Endodermal cell (in vitro differentiated cells): Measurements from ENCODE around the gene KLHL3. TPM values are rescaled to one million over a fixed set of nuclear protein-coding genes. Genes with fewer than 3 reads are reported as not detected.

Experiments
- DNase-seq: peaks from one replicate; pipeline ENCODE4 v3.0.0-alpha.2; 2017
- H3K27ac ChIP-seq: 2 replicates; pipeline ENCODE4 v1.5.1; 2013; ENCODE audit warnings: mild to moderate bottlenecking, low read depth, low read length, moderate library complexity
- H3K27me3 ChIP-seq: 2 replicates; pipeline ENCODE4 v1.6.1; 2013; ENCODE audit warnings: mild to moderate bottlenecking, low read length, moderate library complexity; ENCODE audit not compliant: insufficient read depth, control insufficient read depth, poor library complexity, severe bottlenecking
- H3K36me3 ChIP-seq: 2 replicates; pipeline ENCODE4 v1.7.0; 2013; ENCODE audit warnings: mild to moderate bottlenecking, low read length, moderate library complexity; ENCODE audit not compliant: control insufficient read depth, insufficient read depth
- H3K4me1 ChIP-seq: one replicate; pipeline ENCODE4 v1.7.0; 2013; ENCODE audit warnings: low read length; ENCODE audit not compliant: control insufficient read depth, insufficient read depth
- H3K4me3 ChIP-seq: 2 replicates; pipeline ENCODE4 v1.5.1; 2013; ENCODE audit warnings: mild to moderate bottlenecking, low read length, moderate library complexity
- H3K9ac ChIP-seq: 2 replicates; pipeline ENCODE4 v1.6.1; 2013; ENCODE audit warnings: mild to moderate bottlenecking, low read length, moderate library complexity; ENCODE audit not compliant: poor library complexity, severe bottlenecking; ENCODE audit errors: extremely low read depth
- H3K9me3 ChIP-seq: 2 replicates; pipeline ENCODE4 v1.6.1; 2013; ENCODE audit warnings: mild to moderate bottlenecking, low read length, moderate library complexity; ENCODE audit not compliant: control insufficient read depth
- H3K27ac Mint-ChIP-seq: 2 replicates; pipeline ENCODE4 v1.8.0; 2020; ENCODE audit warnings: mixed read lengths
- H3K27me3 Mint-ChIP-seq: 2 replicates; pipeline ENCODE4 v1.8.0; 2021; ENCODE audit warnings: mild to moderate bottlenecking, mixed read lengths; ENCODE audit not compliant: insufficient read depth
- H3K36me3 Mint-ChIP-seq: 2 replicates; pipeline ENCODE4 v1.8.0; 2020; ENCODE audit warnings: low read depth, mixed read lengths
- H3K4me1 Mint-ChIP-seq: 2 replicates; pipeline ENCODE4 v1.8.0; 2020; ENCODE audit warnings: mixed read lengths
- H3K4me3 Mint-ChIP-seq: 2 replicates; pipeline ENCODE4 v1.8.0; 2020; ENCODE audit warnings: mild to moderate bottlenecking, moderate library complexity, mixed read lengths
- H3K9me3 Mint-ChIP-seq: 2 replicates; pipeline ENCODE4 v1.8.0; 2020; ENCODE audit warnings: mild to moderate bottlenecking, mixed read lengths
- CTCF ChIP-seq: fragments of 200-600 bp; sonication (generic); conservative IDR thresholded peaks from 2 replicates; pipeline ENCODE4 v1.5.0; 2021; ENCODE audit warnings: antibody characterized with exemption, mild to moderate bottlenecking
- WGBS, 2 experiments: methylation state at CpG; one replicate each; pipeline versions ENCODE4 v1.1.5 to v1.1.7; 2013; ENCODE audit warnings: missing lambda C conversion rate in 2 of 2, mixed read lengths in 1 of 2; ENCODE audit not compliant: insufficient coverage in 1 of 2, insufficient read length in 1 of 2; 5-methylcytosine and 5-hydroxymethylcytosine counted together
- total RNA-seq, 2 donors: library from RNA; stranded (reverse); fragmentation: NEBNext Ultra II Directional in 1 of 2; extraction: Animal tissue kit (Norgen Biotek cat#: 25700) in 1 of 2; gene quantifications; 2 replicates in 1 of 2; 3 replicates in 1 of 2; pipeline ENCODE4 v1.2.1, GENCODE V29; 2021

Gene KLHL3
- total RNA-seq, 2 donors from 2014 or later = 17.5 to 19.4 TPM

- H3K4me1 ChIP-seq = no peaks in the 10 kb centered on the region
- H3K36me3 ChIP-seq = no peaks in the 10 kb centered on the region
- no peak overlapping the region for H3K9ac ChIP-seq
- H3K27me3 ChIP-seq = peaks cover 13% of the 10 kb centered on the region
- TF ChIP-seq CTCF = peak; percentile 57
- no peaks in the 10 kb centered on the region for H3K9me3 ChIP-seq
- DNase-seq = peak; percentile 47
- Mint-ChIP-seq H3K9me3 (no peaks in the 10 kb centered on the region), H3K4me1 (peaks cover 6% of the 10 kb centered on the region), H3K4me3 (no peak overlapping the region), H3K36me3 (no peaks in the 10 kb centered on the region), H3K27me3 (peaks cover 4% of the 10 kb centered on the region), H3K27ac (no peak overlapping the region)
- H3K4me3 ChIP-seq = no peak overlapping the region
- WGBS, 2 experiments = 55 to 72% methylated on average over 3 to 4 of the region's 4 CpGs
- no peak overlapping the region for H3K27ac ChIP-seq
These were observed 130.5 kb downstream of the KLHL3 start for GRCh38 chr5:137605411-137605810.

DNA sequence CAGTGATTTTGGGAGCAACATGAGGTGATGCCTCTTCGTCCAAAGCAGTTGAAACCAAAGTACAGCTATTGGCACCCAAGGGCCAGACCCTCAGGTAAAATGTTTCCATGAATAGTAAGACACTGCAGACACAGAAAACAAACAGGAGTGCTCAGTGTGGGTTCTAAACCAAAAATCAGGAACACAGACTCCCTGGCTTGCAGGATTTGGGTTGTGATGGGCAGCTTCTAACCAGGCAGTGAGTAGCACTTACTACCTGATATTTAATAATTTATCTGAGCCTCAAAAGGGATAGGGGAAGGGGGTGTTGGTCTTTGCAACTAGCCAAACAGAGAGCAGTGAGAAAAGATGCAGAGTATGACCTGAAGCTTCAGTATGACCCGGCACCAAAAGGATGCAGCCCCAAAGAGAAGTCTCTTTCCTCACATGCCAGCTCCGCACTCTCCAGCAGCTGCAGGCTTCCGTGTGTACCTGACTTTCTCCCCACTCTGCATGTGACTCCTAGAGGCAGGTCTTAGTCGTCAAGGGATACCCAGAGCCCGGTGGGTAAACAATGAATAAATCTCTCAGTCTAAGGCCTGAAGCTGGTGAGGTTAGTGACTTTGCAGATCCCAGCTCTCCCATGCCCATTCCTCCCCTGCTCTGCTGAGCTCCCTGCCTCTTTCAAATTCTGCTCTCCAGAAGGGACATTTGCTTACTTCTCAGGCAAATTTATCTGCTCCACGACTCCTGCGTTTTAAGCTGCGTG, 131.4 kb downstream of the KLHL3 start:
- peaks cover 13% of the 10 kb centered on the region for H3K27me3 ChIP-seq
- H3K4me3 Mint-ChIP-seq = no peak overlapping the region
- WGBS, 2 experiments = 57 to 92% methylated on average over 3 to 9 of the region's 9 CpGs

DNA sequence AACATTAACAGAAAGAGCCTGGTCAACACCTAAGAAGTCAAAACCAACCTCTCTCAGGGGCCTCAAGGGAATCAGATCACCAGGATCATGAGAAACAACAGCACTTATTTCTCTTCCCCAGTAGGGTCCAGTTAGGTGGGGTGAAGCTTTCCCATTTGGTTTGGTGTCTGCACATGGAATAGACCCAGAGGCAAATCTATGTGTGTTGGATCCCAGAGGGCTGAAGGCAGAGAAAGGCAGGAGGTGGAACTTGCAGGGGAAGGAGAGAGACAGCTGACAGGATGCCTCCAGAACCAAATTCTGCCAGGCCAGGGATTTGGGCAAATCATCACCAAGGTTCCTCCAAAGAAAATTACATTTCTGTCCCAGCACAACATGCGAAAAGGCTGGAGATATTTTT, 132.0 kb downstream of the KLHL3 start:
- Histone ChIP-seq H3K27me3 (peaks cover 13% of the 10 kb centered on the region), H3K4me3 (no peak overlapping the region), H3K4me1 (no peaks in the 10 kb centered on the region), H3K9ac (no peak overlapping the region), H3K36me3 (no peaks in the 10 kb centered on the region), H3K9me3 (no peaks in the 10 kb centered on the region), H3K27ac (no peak overlapping the region)
- no peak for TF ChIP-seq CTCF
- Mint-ChIP-seq H3K27me3 (peaks cover 8% of the 10 kb centered on the region), H3K4me1 (peaks cover 6% of the 10 kb centered on the region), H3K9me3 (no peaks in the 10 kb centered on the region), H3K4me3 (no peak overlapping the region), H3K27ac (no peak overlapping the region), H3K36me3 (no peaks in the 10 kb centered on the region)
- 79% methylated on average over 1 of the region's 1 CpG; no CpG with 5 or more reads in 1 of the 2 experiments for WGBS, 2 experiments
- DNase-seq = peak; percentile 31

More for the DNA sequence above, 131.4 kb downstream of the KLHL3 start:
- Histone ChIP-seq H3K4me1 (no peaks in the 10 kb centered on the region), H3K4me3 (no peak overlapping the region), H3K9ac (no peak overlapping the region), H3K36me3 (no peaks in the 10 kb centered on the region), H3K9me3 (no peaks in the 10 kb centered on the region), H3K27ac (no peak overlapping the region)
- Mint-ChIP-seq H3K4me1 (peaks cover 6% of the 10 kb centered on the region), H3K36me3 (no peaks in the 10 kb centered on the region), H3K27ac (peak overlapping the region; percentile 54), H3K27me3 (peaks cover 6% of the 10 kb centered on the region), H3K9me3 (no peaks in the 10 kb centered on the region)
- no peak for TF ChIP-seq CTCF
- peak; percentile 68 for DNase-seq
